PFSK-1 (cell line): ENCODE measurements around the gene CX3CL1.

ENCODE experiments used
- FOXP2 ChIP-seq: optimal IDR thresholded peaks from 2 replicates; pipeline ENCODE3; 2011; ENCODE audit warnings: borderline replicate concordance, control low read depth, inconsistent platforms; ENCODE audit not compliant: insufficient read depth; ENCODE audit errors: extremely low read length, extremely low read depth
- POLR2AphosphoS5 ChIP-seq: IDR thresholded peaks from 2 replicates; pipeline ENCODE4 v1.6.1; 2012; ENCODE audit warnings: low read depth, mild to moderate bottlenecking, control low read depth, low read length, moderate library complexity
- SIN3A ChIP-seq: IDR thresholded peaks from 2 replicates; pipeline ENCODE4 v1.6.1; 2012; ENCODE audit warnings: mild to moderate bottlenecking, low read length, moderate library complexity, borderline replicate concordance; ENCODE audit not compliant: insufficient read depth
- TAF1 ChIP-seq: IDR thresholded peaks from 2 replicates; pipeline ENCODE4 v1.6.1; 2012; ENCODE audit warnings: low read length, control low read depth, borderline replicate concordance; ENCODE audit not compliant: insufficient read depth

- TF ChIP-seq POLR2AphosphoS5 (no peak), SIN3A (no peak), TAF1 (no peak), FOXP2 (no peak)
Observed at GRCh38 chr16:57388359-57389086, 16.2 kb downstream of the CX3CL1 start.
